ENCODE data around the gene DNTTIP2.

GRCh38 chr1:93906480-93906879 is 27.5 kb upstream of the DNTTIP2 start:
- no peak for TF ChIP-seq REST (IDR thresholded peaks at IDR 0.05)
- no peak for TF ChIP-seq NPAS2 (CRISPR knock-in tag; IDR thresholded peaks at IDR 0.05; ENCODE audit: borderline replicate concordance)
- TF ChIP-seq EP300 (IDR thresholded peaks at IDR 0.05): no peak
- TF ChIP-seq CEBPB (IDR thresholded peaks at IDR 0.05): no peak

Data from A549 (cell line).